Activated naive CD8-positive, alpha-beta T cell (primary cell): Measurements from ENCODE around the gene TXNL4A.

Experiments
- H3K27ac Mint-ChIP-seq: one replicate; pipeline ENCODE4 v1.8.0; 2021; ENCODE audit warnings: mixed read lengths
- H3K27me3 Mint-ChIP-seq: one replicate; pipeline ENCODE4 v1.8.0; 2021; ENCODE audit warnings: mixed read lengths
- H3K36me3 Mint-ChIP-seq: one replicate; pipeline ENCODE4 v1.8.0; 2021; ENCODE audit warnings: mixed read lengths
- H3K4me1 Mint-ChIP-seq: one replicate; pipeline ENCODE4 v1.8.0; 2021; ENCODE audit warnings: low read depth, mixed read lengths
- H3K4me3 Mint-ChIP-seq: one replicate; pipeline ENCODE4 v1.8.0; 2021; ENCODE audit warnings: mild to moderate bottlenecking, mixed read lengths
- H3K9me3 Mint-ChIP-seq: one replicate; pipeline ENCODE4 v1.8.0; 2021; ENCODE audit warnings: low read depth, mixed read lengths

TXNL4A gene

DNA sequence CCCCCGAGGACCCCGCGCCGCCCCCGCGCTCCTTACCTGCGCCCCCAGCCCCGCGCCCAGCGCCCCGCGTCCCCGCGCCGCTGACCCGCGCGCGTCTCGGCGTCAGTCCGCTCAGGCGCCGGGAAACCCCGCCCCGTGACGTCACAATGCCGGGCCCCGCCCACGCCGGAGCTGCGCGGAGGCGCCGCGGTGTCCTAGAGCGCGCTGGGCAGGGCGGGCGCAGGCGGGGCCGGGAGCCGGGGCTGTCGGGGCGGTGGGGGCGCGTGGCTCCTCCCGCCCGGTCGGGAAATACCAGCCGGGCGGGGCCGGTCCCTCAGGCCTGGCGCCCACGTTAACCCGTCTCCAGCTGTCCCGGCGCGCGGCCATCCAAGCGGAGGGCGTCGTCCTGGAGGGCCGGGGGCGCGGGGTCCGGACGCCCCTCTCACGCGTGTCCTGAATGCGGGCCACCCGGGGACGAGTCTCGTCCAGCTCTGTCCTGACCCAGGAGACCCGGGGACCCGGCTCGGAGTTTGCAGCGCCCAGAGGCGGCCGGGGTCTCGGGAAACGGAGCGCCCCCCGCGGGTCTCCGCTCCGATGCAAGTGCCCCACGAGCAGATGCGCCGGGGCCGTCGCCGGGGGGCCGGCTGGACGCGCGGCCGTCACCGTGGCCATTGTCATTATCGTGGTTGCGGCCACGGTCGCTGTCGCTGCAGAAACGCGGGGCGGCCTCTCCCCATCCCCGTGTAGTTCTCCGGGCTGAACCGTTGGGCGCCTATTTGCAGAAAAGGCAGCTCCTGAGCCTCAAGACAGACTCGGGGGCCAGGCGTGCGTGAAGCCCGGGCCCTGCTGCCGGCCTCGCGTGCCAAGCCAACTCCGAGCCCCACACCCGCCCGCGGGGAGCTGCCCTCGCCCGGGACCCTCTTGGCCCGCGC lies 36.6 kb downstream of the TXNL4A start, which contains the start of gene SLC66A2:
Gene SLC66A2, minus strand, starts transcription at position 109 of the 911 bp plus-strand sequence. CDS start 727 bp downstream, outside the sequence.
- H3K4me1 Mint-ChIP-seq: peaks cover 27% of the 10 kb centered on the region

DNA sequence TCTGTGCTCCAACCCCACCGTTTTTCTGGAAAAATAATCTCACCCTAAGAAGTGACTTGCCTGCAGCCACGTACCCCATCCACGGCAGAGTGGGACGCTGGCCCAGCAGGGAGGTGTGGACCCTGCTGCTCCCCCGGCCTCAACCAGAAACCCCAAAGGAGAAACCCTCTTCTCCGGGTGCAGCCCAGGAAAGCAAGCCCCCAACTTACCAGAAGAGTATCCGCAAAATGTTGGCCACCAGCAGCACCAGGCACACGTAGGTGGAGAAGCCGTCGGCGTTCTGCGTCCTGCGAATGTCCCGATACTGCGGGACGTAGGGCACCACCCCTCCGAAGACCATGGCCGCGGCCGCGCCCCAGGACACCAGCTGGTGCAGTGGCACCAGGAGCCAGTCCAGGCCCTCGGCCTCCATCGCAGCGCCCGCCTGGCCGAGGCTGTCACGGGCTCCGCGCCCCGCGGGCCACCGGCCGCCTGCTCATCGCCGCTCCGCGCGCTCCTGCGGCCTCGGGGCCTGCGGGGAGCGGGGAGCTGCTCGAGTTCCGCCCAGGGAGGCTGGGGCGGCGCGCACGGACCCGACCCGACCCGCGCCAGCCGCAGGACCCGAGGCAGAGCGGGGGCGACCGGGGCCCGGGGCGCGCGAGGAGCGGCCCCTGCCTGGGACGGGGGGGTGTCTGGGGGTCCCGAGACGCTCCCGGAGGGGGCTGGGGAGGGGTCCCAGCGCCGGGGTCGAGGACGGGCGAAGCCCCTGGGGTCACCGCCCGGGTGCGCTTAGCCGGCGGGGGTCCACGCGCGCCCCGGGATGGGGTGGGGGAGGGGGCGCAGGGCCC lies 37.6 kb downstream of the TXNL4A start:
- Mint-ChIP-seq H3K27ac (peak overlapping the region; percentile 68), H3K4me1 (peaks cover 34% of the 10 kb centered on the region), H3K36me3 (no peaks in the 10 kb centered on the region), H3K9me3 (no peaks in the 10 kb centered on the region), H3K4me3 (peak overlapping the region; percentile 90), H3K27me3 (no peaks in the 10 kb centered on the region)

More for the DNA sequence above, 36.6 kb downstream of the TXNL4A start, which contains the start of gene SLC66A2:
- Mint-ChIP-seq H3K36me3 (no peaks in the 10 kb centered on the region), H3K4me3 (peak within 1 kb of the TSS; percentile 90), H3K27me3 (no peaks in the 10 kb centered on the region), H3K9me3 (no peaks in the 10 kb centered on the region), H3K27ac (peak within 1 kb of the TSS; percentile 68)

DNA sequence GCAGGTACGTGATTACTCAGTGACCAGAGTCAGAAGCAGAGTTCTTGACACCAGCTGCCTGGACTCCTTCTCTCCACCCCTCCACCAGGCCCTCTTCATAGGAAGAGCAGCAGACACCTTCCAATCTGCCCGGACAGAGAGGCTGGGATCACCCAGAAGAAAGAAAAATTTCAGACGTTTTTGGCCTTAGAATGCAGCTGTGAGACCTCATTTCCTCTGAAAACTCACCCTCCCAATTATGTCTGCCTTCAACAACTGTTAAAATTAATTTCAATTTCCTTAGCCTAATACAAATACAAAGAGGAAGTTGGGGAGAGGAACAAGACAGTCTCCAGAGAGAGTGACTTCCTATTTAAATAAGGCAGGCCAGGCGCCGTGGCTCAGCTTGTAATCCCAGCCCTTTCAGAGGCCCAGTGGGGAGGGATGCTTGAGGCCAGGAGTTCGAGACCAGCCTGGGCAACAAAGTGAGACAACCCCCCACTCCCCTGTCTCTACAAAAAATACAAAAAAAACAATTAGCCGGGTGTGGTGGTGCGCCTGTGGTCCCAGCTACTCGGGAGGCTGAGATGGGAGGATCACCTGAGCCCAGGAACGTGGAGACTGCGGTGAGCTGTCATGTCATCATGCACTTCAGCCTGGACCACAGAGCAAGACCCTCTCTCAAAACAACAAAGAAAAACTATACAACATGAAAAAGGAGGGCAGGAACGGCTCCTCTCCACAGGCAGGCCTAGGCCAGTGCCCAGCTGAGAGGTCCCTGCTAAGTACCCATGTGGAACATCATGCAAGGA lies 38.5 kb downstream of the TXNL4A start:
- H3K4me1 Mint-ChIP-seq: peaks cover 39% of the 10 kb centered on the region
- H3K27ac Mint-ChIP-seq: peak overlapping the region; percentile 68
- peak overlapping the region; percentile 90 for H3K4me3 Mint-ChIP-seq

DNA sequence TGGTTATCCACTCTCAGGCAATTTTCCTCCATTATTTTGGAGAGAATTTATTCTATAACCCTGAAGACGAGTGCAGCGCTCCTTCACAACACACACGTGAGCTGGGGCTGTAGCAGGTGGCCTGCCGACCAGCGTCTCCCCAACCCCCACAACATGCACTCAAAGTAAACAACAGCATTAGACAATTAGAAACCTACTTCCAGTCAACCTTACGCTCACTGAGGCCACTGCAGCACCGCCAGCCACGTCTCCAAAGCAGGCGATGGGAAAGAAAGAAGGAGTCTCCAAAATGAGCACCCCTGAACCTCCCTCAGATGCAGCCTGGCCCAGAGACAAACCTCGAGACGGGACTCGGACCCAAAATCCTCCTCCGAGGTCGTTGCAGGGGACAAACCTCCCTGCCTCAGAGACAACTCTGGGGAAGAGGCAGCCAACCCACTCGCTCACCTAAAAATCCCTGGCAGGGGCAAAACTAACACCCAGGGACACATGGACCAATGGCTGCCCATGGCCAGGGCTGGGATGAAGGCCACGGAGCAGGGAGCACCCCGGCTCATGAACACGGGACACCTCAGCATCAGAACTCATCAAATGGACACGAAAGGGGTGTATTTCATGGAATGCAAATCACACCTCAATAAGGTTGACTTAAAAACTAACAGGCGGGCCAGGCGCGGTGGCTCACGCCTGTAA lies 39.5 kb downstream of the TXNL4A start:
- H3K27ac Mint-ChIP-seq: no peak overlapping the region
- H3K36me3 Mint-ChIP-seq: no peaks in the 10 kb centered on the region
- peaks cover 48% of the 10 kb centered on the region for H3K4me1 Mint-ChIP-seq
- no peaks in the 10 kb centered on the region for H3K9me3 Mint-ChIP-seq
- H3K27me3 Mint-ChIP-seq: no peaks in the 10 kb centered on the region
- H3K4me3 Mint-ChIP-seq: peak overlapping the region; percentile 90

More for the DNA sequence above, 38.5 kb downstream of the TXNL4A start:
- Mint-ChIP-seq H3K9me3 (no peaks in the 10 kb centered on the region), H3K27me3 (no peaks in the 10 kb centered on the region), H3K36me3 (no peaks in the 10 kb centered on the region)

DNA sequence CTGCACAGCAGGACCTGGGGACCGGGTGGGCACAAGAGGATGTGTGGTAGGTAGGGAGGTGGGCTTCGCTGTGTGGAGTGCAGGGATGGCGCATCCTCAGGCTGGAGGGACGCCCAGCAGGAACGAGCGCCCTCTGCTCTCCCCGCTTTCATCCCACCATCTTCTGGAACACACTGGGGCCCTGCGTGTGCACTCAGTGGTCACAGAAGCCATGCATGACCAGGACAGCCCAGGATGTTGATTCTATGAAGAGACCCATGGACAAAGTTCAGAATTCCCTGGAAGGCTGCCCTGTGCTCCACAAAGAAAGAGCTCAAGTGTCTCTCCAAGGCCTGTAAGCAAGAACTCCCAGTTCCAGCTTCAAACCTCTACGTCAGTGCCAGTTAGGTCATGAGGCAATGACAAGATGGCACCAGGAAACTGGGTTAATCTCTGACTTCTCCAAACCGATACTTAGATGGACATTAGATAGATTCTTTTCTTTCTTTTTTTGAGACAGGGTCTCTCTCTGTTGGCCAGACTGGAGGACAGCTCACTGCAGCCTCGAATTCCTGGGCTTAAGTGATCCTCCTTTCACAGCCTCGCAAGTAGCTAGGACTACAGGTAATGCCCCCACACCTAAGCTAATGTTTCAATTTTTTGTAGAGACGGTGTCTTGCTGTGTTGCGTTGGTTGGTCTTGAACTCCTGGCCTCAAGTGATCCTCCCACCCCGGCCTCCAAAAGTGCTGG lies 40.3 kb downstream of the TXNL4A start:
- Mint-ChIP-seq H3K36me3 (no peaks in the 10 kb centered on the region), H3K9me3 (no peaks in the 10 kb centered on the region), H3K4me3 (no peak overlapping the region), H3K27me3 (no peaks in the 10 kb centered on the region), H3K4me1 (peaks cover 48% of the 10 kb centered on the region), H3K27ac (no peak overlapping the region)

DNA sequence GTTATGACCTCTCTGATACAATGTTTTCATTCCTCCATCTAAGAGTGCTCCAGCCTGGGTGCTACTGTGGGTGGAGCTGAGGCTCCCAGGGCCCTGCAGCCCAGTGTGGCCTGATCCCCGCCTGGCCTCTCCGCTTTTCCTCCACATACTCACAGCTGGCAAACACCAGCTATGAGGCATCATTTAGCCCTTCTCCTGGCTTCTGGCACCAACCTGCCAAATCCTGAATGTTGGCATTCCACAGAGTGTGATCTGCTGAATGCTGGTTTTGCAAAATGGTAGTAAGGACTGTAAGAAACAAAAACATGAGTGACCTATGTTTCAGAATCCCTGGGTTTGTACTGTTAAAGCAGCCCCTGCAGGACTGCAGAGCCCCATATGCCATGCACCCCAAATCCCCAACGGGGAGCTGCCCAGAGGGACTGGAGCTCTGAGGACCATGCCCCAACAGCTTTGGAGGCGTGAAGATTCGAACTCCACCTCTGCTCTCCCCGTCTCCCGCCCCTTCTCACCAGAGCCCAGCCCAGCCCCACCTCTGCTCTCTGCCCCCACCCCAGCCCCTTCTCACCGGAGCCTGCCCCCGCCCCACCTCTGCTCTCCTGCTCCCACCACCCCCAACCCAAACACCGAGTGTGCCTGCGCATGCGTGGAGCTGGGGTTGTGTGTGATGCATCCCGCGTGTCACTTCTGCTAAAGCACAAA lies 41.2 kb downstream of the TXNL4A start:
- Mint-ChIP-seq H3K36me3 (no peaks in the 10 kb centered on the region), H3K4me3 (no peak overlapping the region), H3K4me1 (peaks cover 50% of the 10 kb centered on the region)

DNA sequence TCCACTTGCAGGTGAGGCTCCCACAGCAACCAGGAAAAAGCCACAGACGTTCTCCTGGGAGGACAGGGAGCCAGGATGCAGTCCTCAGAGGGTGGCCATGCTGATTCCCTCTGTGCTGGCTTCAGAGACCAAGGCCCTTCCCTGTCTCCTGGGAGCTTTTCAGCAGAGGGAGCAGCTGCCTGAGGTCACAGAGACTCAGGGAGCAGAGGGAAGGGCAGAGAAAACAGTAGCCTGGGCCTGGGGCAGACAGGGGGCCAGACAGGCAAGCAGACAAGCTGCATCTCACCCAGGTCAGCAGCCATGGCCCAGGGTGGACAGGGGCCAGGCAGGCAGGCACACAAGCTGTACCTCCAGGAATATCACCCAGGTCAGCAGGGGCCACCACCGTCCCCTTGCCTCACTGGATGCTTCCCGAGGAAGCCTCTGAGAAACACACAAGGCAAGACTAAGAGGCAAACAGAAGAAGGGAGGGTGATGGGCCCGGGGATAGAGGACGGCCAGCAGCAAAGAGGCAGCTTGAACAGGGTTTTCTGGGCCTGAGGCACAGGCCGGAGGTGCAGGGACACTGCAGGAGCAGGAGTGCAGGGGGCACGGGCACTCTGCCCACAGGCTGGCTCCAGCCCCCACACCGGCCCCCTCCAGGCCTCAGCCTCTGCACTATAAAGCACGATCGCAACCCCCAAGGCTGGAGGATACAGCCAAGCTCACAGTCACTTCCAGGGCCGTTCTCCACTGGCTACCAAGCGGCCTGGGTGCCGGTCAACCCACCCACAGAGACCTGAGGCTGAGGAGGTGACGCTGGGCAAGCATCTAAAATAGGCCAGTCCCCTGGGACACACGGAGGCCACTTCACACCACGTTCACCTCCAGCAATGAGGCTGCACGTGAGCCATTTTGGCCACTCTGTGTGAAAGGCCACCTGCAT lies 43.0 kb downstream of the TXNL4A start:
- no peaks in the 10 kb centered on the region for H3K36me3 Mint-ChIP-seq
- no peaks in the 10 kb centered on the region for H3K27me3 Mint-ChIP-seq
- H3K27ac Mint-ChIP-seq: no peak overlapping the region
- no peak overlapping the region for H3K4me3 Mint-ChIP-seq
- no peaks in the 10 kb centered on the region for H3K9me3 Mint-ChIP-seq
- peaks cover 48% of the 10 kb centered on the region for H3K4me1 Mint-ChIP-seq

More for the DNA sequence above, 41.2 kb downstream of the TXNL4A start:
- H3K27ac Mint-ChIP-seq: no peak overlapping the region
- no peaks in the 10 kb centered on the region for H3K27me3 Mint-ChIP-seq
- no peaks in the 10 kb centered on the region for H3K9me3 Mint-ChIP-seq

DNA sequence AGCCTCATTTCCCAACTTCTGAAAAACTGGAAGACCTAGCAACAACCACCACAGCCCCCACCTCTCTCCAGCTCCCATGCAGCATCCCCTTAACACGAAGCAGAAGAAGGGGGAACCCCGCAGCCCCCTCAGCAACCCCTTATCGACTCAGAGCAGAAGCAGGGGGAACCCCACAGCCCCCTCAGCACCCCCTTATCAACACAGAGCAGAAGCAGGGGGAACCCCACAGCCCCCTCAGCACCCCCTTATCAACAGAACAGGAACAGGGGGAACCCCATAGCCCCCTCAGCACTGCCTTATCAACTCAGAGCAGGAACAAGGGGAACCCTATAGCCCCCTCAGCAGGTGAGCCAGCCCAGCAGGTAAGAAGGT lies 43.6 kb downstream of the TXNL4A start:
- Mint-ChIP-seq H3K4me3 (peak overlapping the region; percentile 59), H3K9me3 (no peaks in the 10 kb centered on the region), H3K4me1 (peaks cover 44% of the 10 kb centered on the region), H3K36me3 (peaks cover 2% of the 10 kb centered on the region), H3K27ac (peak overlapping the region; percentile 58), H3K27me3 (no peaks in the 10 kb centered on the region)

DNA sequence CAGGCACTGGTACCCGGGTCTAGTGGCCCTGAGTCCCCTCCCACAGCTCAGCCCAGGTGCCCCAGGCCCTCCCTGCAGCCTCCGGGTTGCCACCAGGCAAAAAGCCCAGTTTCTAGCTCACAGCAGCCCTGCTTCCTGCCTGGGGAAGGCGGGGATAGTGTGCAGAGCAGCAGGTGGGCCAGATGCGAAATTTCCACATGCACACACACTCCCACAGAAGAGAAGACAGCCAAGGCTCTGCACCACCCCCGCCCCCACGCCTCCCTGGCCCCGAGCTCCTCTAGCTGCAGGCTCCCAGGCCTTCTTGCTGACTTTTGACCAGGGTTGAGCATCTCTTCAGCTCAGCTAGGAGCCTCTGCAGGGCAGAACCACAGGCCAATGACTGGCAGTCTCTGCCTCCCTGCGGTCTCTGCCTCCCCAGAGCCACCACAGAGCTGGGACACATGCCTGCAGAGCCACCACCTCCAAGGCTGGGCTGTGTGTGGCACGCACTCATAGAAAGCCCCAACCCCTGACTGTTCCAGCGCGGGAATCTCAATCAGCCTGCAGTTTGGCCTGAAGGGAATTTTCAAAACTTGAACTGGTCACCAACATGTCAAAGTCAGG lies 44.1 kb downstream of the TXNL4A start:
- Mint-ChIP-seq H3K4me1 (peaks cover 41% of the 10 kb centered on the region), H3K27me3 (no peaks in the 10 kb centered on the region), H3K9me3 (no peaks in the 10 kb centered on the region), H3K4me3 (peak overlapping the region; percentile 59), H3K36me3 (peaks cover 7% of the 10 kb centered on the region), H3K27ac (peak overlapping the region; percentile 58)

DNA sequence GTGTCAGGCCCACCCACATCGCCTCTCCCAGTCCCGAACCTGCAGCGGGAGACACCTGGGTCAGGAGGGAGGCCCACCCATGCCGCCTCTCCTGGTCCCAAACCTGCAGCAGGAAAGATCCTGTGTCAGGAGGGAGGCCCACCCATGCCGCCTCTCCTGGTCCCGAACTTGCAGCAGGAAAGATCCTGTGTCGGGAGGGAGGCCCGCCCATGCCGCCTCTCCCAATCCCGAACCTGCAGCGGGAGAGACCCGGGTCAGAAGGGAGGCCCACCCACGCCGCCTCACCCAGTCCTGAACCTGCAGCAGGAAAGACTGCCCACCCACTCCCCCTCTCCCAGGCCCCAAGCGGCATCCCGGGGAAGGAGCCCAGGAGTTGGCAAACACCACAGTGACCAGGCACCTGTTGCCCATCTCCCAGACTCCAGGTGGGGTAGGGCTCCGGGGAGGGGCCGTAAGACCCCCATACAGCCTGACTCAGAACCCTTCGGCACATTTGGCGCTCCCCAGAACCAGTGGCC lies 44.7 kb downstream of the TXNL4A start:
- Mint-ChIP-seq H3K36me3 (peaks cover 8% of the 10 kb centered on the region), H3K4me3 (no peak overlapping the region), H3K27me3 (no peaks in the 10 kb centered on the region), H3K4me1 (peaks cover 39% of the 10 kb centered on the region), H3K27ac (no peak overlapping the region), H3K9me3 (no peaks in the 10 kb centered on the region)

DNA sequence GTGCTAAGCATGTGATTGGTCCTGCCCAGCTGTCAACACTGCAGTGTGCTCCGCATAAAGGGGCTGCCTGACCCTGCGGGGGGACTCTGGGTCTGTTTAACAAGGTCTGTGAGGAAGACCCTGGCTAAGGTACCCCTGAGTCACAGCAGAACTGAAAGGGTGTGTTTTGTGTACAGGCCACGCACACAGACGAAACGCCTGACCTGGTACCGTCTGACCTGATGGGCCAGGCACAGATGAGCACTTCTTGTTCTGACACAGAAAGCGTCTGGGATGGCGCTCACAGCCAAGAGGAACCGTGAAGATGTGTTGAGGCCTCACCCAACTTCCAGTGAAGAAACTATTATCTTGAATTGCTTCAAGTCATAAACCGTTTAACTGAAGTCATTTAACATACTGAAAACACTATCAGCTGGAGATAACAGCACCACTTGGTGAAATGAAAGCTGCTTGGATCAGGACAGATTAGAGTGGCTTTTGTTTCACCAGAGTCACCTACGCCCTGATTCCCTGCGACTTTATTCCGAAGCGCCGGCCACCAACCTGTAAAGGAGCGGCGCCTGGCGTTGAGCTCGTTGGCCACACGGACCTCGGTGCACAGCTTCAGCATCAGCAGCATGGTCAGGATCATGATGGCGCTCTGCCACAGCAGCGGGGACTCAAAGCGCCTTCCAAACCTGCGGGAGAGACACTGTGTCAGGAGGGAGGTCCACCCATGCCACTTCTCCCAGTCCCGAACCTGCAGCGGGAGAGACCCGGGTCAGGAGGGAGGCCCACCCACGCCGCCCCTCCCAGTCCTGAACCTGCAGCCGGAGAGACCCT lies 45.4 kb downstream of the TXNL4A start:
- Mint-ChIP-seq H3K27me3 (no peaks in the 10 kb centered on the region), H3K4me1 (peaks cover 33% of the 10 kb centered on the region), H3K27ac (no peak overlapping the region), H3K4me3 (no peak overlapping the region), H3K36me3 (peaks cover 8% of the 10 kb centered on the region), H3K9me3 (no peaks in the 10 kb centered on the region)
